ENCODE results near the gene TMC7.
"Not testable (repeated sequence)": the region's sequence is repeated elsewhere in the genome, so short reads cannot be mapped to it uniquely, and the experiment has no call there.

DNA sequence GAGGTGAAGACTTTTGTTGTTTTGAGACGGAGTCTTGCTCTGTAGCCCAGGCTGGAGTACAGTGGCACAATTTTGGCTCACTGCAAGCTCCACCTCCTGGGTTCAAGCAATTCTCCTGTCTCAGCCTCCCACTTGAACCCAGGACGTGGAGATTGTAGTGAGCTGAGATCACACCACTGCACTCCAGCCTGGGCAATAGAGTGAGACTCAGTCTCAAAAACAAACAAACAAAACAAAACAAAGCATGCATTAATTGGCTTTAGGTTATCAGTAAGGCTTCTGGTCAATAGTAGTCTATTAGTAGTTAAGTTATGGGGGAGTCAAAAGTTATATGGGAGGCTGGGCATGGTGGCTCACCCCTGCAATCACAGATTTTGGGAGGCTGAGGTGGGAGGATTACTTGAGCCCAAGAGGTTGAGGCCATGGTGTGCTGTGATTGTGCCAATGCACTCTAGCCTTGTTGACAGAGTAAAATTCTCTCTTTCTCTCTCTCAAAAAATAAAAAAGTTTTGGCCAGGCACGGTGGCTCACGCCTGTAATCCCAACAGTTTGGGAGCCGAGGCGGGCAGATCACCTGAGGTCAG, 27.0 kb upstream of the TMC7 start:
- TF ChIP-seq, protein P1, sequence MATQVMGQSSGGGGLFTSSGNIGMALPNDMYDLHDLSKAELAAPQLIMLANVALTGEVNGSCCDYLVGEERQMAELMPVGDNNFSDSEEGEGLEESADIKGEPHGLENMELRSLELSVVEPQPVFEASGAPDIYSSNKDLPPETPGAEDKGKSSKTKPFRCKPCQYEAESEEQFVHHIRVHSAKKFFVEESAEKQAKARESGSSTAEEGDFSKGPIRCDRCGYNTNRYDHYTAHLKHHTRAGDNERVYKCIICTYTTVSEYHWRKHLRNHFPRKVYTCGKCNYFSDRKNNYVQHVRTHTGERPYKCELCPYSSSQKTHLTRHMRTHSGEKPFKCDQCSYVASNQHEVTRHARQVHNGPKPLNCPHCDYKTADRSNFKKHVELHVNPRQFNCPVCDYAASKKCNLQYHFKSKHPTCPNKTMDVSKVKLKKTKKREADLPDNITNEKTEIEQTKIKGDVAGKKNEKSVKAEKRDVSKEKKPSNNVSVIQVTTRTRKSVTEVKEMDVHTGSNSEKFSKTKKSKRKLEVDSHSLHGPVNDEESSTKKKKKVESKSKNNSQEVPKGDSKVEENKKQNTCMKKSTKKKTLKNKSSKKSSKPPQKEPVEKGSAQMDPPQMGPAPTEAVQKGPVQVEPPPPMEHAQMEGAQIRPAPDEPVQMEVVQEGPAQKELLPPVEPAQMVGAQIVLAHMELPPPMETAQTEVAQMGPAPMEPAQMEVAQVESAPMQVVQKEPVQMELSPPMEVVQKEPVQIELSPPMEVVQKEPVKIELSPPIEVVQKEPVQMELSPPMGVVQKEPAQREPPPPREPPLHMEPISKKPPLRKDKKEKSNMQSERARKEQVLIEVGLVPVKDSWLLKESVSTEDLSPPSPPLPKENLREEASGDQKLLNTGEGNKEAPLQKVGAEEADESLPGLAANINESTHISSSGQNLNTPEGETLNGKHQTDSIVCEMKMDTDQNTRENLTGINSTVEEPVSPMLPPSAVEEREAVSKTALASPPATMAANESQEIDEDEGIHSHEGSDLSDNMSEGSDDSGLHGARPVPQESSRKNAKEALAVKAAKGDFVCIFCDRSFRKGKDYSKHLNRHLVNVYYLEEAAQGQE (IDR thresholded peaks at IDR 0.05; ENCODE audit: unreplicated experiment): not testable (repeated sequence)
- not testable (repeated sequence) for TF ChIP-seq EZH2 (IDR thresholded peaks at IDR 0.05; ENCODE audit: low read depth, unreplicated experiment); ETS1 (IDR thresholded peaks at IDR 0.05); POLR2AphosphoS5 (IDR thresholded peaks at IDR 0.05; ENCODE audit: low read depth); ZNF331 (CRISPR knock-in tag; IDR thresholded peaks at IDR 0.05; ENCODE audit: low read depth); JUNB (IDR thresholded peaks at IDR 0.05; ENCODE audit: unreplicated experiment); EZH2phosphoT487 (IDR thresholded peaks at IDR 0.05; ENCODE audit: unreplicated experiment); NANOG (IDR thresholded peaks at IDR 0.05; ENCODE audit: borderline replicate concordance); ZNF114 (CRISPR knock-in tag; IDR thresholded peaks at IDR 0.05); CREB1 (CRISPR knock-in tag; IDR thresholded peaks at IDR 0.05; ENCODE audit: low read depth)
- TF ChIP-seq, protein P2, sequence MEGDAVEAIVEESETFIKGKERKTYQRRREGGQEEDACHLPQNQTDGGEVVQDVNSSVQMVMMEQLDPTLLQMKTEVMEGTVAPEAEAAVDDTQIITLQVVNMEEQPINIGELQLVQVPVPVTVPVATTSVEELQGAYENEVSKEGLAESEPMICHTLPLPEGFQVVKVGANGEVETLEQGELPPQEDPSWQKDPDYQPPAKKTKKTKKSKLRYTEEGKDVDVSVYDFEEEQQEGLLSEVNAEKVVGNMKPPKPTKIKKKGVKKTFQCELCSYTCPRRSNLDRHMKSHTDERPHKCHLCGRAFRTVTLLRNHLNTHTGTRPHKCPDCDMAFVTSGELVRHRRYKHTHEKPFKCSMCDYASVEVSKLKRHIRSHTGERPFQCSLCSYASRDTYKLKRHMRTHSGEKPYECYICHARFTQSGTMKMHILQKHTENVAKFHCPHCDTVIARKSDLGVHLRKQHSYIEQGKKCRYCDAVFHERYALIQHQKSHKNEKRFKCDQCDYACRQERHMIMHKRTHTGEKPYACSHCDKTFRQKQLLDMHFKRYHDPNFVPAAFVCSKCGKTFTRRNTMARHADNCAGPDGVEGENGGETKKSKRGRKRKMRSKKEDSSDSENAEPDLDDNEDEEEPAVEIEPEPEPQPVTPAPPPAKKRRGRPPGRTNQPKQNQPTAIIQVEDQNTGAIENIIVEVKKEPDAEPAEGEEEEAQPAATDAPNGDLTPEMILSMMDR (conservative IDR thresholded peaks at IDR 0.05; ENCODE audit: low read depth in 2 of 2): not testable (repeated sequence)

Measured in GM23338 (cell line).